HepG2 (cell line): ENCODE results near the gene DACH2. TPM values are rescaled to one million over a fixed set of nuclear protein-coding genes. Genes with fewer than 3 reads are reported as not detected.

Experiments
- BCLAF1 ChIP-seq: fragments of 450-650 bp; IDR thresholded peaks from 2 replicates; pipeline ENCODE4 v1.6.1; 2017; ENCODE audit warnings: mild to moderate bottlenecking
- BRF2 ChIP-seq: sonication (generic); formaldehyde crosslinking; IDR thresholded peaks from 2 replicates; pipeline ENCODE4 v1.8.1; 2022; ENCODE audit warnings: mild to moderate bottlenecking, missing genetic modification reagents
- HOXD1 ChIP-seq: sonication (generic); formaldehyde crosslinking; IDR thresholded peaks from 2 replicates; pipeline ENCODE4 v1.5.0; 2020; ENCODE audit warnings: missing genetic modification reagents
- SKIL ChIP-seq: sonication (generic); formaldehyde crosslinking; IDR thresholded peaks from 2 replicates; pipeline ENCODE4 v1.8.0; 2022; ENCODE audit warnings: missing genetic modification reagents, mild to moderate bottlenecking, moderate library complexity, borderline replicate concordance
- TBL1XR1 ChIP-seq: fragments of 150-350 bp; IDR thresholded peaks from 2 replicates; pipeline ENCODE4 v1.6.1; 2014; ENCODE audit warnings: borderline replicate concordance, low read length; ENCODE audit not compliant: partially characterized antibody
- THAP7 ChIP-seq: sonication (generic); formaldehyde crosslinking; IDR thresholded peaks from 2 replicates; pipeline ENCODE4 v1.8.1; 2023; ENCODE audit warnings: mild to moderate bottlenecking, missing genetic modification reagents
- ZBTB25 ChIP-seq: IDR thresholded peaks from 2 replicates; pipeline ENCODE4 v1.6.1; 2018; ENCODE audit warnings: missing genetic modification reagents
- ZNF20 ChIP-seq: sonication (generic); formaldehyde crosslinking; IDR thresholded peaks from 2 replicates; pipeline ENCODE4 v1.4.0; 2020; ENCODE audit warnings: mild to moderate bottlenecking, moderate library complexity, missing genetic modification reagents
- ZNF256 ChIP-seq: sonication (generic); formaldehyde crosslinking; conservative IDR thresholded peaks from 2 replicates; pipeline ENCODE4 v1.4.0; 2020; ENCODE audit warnings: missing genetic modification reagents
- ZNF564 ChIP-seq: sonication (generic); formaldehyde crosslinking; IDR thresholded peaks from 2 replicates; pipeline ENCODE4 v1.8.1; 2023; ENCODE audit warnings: mild to moderate bottlenecking, missing genetic modification reagents
- ZNF619 ChIP-seq: sonication (generic); formaldehyde crosslinking; IDR thresholded peaks from 2 replicates; pipeline ENCODE4 v1.4.0; 2020; ENCODE audit warnings: mild to moderate bottlenecking, missing genetic modification reagents
- ZNF772 ChIP-seq: sonication (generic); formaldehyde crosslinking; IDR thresholded peaks from 2 replicates; pipeline ENCODE4 v1.5.0; 2020; ENCODE audit warnings: mild to moderate bottlenecking, missing genetic modification reagents
- polyA plus RNA-seq, 8 experiments: library from polyadenylated mRNA; depleted of rRNA in 3 of 8; stranded (reverse) in 7 of 8; unstranded in 1 of 8; fragments of >200 nt; fragmentation: Illumina TruSeq in 4 of 8; extraction: Trizol in 4 of 8; gene quantifications; 2 replicates each; pipeline versions ENCODE4 v1.2.1 to v1.2.3, GENCODE V29; 2011 to 2016; ENCODE audit warnings: low read depth in 4 of 8, missing spikeins in 1 of 8, mixed read lengths in 1 of 8; ENCODE audit not compliant: insufficient read depth in 1 of 8
- small RNA-seq, 3 experiments: library from RNA; depleted of rRNA; stranded (forward); fragments of <200 nt; gene quantifications; one replicate each; pipeline ENCODE3, GENCODE V24; 2012; ENCODE audit warnings: low read depth in 2 of 3, low replicate concordance in 1 of 3; ENCODE audit not compliant: insufficient read length in 3 of 3, insufficient read depth in 2 of 3
- total RNA-seq, 5 experiments: library from RNA; depleted of rRNA; stranded (reverse); fragments of >200 nt; fragmentation: Illumina TruSeq; extraction: Trizol; gene quantifications; 2 replicates each; pipeline ENCODE4 v1.2.3, GENCODE V29; 2016; ENCODE audit warnings: low read depth in 1 of 5

DACH2 gene
- total and polyA plus RNA-seq, 2 of the 13 experiments (the other 11 are each of a cell fraction or from before 2014, with no cell fraction given): not detected

GRCh38 chrX:86845101-86845500, 696.9 kb downstream of the DACH2 start (continued):
- TF ChIP-seq ZNF20 (no peak), SKIL (CRISPR knock-in tag) (no peak), THAP7 (CRISPR knock-in tag) (no peak), BRF2 (CRISPR knock-in tag) (no peak), ZNF619 (CRISPR knock-in tag) (no peak), HOXD1 (no peak), ZNF564 (no peak), BCLAF1 (no peak), TBL1XR1 (no peak), ZNF256 (no peak), ZBTB25 (CRISPR knock-in tag) (no peak), ZNF772 (CRISPR knock-in tag) (no peak)

Small RNAs within 50 kb of the gene (small RNA-seq; reads per million reads assigned to genes)
- gene FCF1P9 (0 reads per million in 3 experiments), gene RF00026 (0 reads per million in 3 experiments)

Other genes with a start within 250 kb of the DACH2 start
- 15.1 and 19.6 TPM in 2 replicates for gene CHM, start 100.9 kb upstream of the DACH2 start, total RNA-seq (2016; rRNA removed; fragmentation: Illumina TruSeq; extraction: Trizol)
- gene CHM, start 100.9 kb upstream of the DACH2 start, polyA plus RNA-seq (2011; rRNA removed): 11.7 and 15.5 TPM in 2 replicates